Measurements from ENCODE around the gene SLCO3A1. TPM values are rescaled to one million over a fixed set of nuclear protein-coding genes. Genes with fewer than 3 reads are reported as not detected.

SLCO3A1 gene
- total RNA-seq, 1 experiment from 2014 or later = 5.1 TPM

GRCh38 chr15:91876187-91876586 is 22.7 kb downstream of the SLCO3A1 start:
- H3K9me2 ChIP-seq (ENCODE audit: insufficient read depth) = no peaks in the 10 kb centered on the region
- no peak overlapping the region for H2AFZ ChIP-seq (ENCODE audit: low read depth, low read length, poor library complexity, severe bottlenecking)
- H3K36me3 ChIP-seq (ENCODE audit: control insufficient read depth in 1 of 2, insufficient read depth in 2 of 2, low read length in 2 of 2) = no peaks in the 10 kb centered on the region
- no peaks in the 10 kb centered on the region for H4K20me1 ChIP-seq (ENCODE audit: insufficient read depth)
- no peaks in the 10 kb centered on the region for H3K79me2 ChIP-seq (ENCODE audit: insufficient read depth, low read length)
- H3K4me1 ChIP-seq (ENCODE audit: control insufficient read depth in 1 of 2, insufficient read depth in 2 of 2, low read length in 2 of 2) = no peaks in the 10 kb centered on the region
- no peaks in the 10 kb centered on the region for H3K9me3 ChIP-seq (ENCODE audit: control insufficient read depth in 1 of 2, insufficient read depth in 1 of 2, low read depth in 1 of 2, low read length in 2 of 2)
- no TSS peak for BruUV-seq (replicated peaks)
- H3K9ac ChIP-seq (ENCODE audit: low read length) = no peak overlapping the region
- TF ChIP-seq REST (IDR thresholded peaks at IDR 0.05; ENCODE audit: low read depth) (no peak), FOSL1 (IDR thresholded peaks at IDR 0.05; ENCODE audit: low read depth) (no peak), CEBPB (IDR thresholded peaks at IDR 0.05; ENCODE audit: low read depth) (no peak), SRF (IDR thresholded peaks at IDR 0.05; ENCODE audit: low read depth) (no peak), RAD21 (IDR thresholded peaks at IDR 0.05; ENCODE audit: low read depth) (no peak), MAX (IDR thresholded peaks at IDR 0.05) (no peak), ATF3 (IDR thresholded peaks at IDR 0.05) (no peak)
- no peak overlapping the region for H3K27ac ChIP-seq (ENCODE audit: low read depth, low read length)
- no peak for ATAC-seq
- no peak overlapping the region for H3K4me3 ChIP-seq (replicated peaks in 1 of 2; ENCODE audit: low read depth in 1 of 2, low read length in 2 of 2)
- H3K27me3 ChIP-seq (ENCODE audit: insufficient read depth, low read length) = no peaks in the 10 kb centered on the region
- H3K4me2 ChIP-seq (ENCODE audit: low read length) = no peak overlapping the region
- RAD21 ChIA-PET (ENCODE audit: low non-redundant PET in 1 of 2, low total read pairs in 2 of 2, uncharacterized antibody in 2 of 2, unreplicated experiment in 2 of 2) = no interaction called here
- DNase-seq (ENCODE audit: low read depth, low spot score) = no peak
- CTCF ChIA-PET = no interaction called here
- POLR2A ChIA-PET = no interaction called here
- intact Hi-C loops (cut with micrococcal nuclease) = no loop called here

Data from HCT116 (cell line).